ENCODE results near the gene RPL29.
"Not testable (repeated sequence)": the region's sequence is repeated elsewhere in the genome, so short reads cannot be mapped to it uniquely, and the experiment has no call there.

RPL29 gene

GRCh38 chr3:51995346-51996163 is at the start of gene RPL29:
Gene RPL29, minus strand, starts transcription at chr3:51995895. Its CDS starts 434 bp downstream, at chr3:51995461.
- TF ChIP-seq, protein P1, sequence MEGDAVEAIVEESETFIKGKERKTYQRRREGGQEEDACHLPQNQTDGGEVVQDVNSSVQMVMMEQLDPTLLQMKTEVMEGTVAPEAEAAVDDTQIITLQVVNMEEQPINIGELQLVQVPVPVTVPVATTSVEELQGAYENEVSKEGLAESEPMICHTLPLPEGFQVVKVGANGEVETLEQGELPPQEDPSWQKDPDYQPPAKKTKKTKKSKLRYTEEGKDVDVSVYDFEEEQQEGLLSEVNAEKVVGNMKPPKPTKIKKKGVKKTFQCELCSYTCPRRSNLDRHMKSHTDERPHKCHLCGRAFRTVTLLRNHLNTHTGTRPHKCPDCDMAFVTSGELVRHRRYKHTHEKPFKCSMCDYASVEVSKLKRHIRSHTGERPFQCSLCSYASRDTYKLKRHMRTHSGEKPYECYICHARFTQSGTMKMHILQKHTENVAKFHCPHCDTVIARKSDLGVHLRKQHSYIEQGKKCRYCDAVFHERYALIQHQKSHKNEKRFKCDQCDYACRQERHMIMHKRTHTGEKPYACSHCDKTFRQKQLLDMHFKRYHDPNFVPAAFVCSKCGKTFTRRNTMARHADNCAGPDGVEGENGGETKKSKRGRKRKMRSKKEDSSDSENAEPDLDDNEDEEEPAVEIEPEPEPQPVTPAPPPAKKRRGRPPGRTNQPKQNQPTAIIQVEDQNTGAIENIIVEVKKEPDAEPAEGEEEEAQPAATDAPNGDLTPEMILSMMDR (IDR thresholded peaks at IDR 0.05; ENCODE audit: extremely low read depth, insufficient read depth, missing control alignments), result no peak
- in situ Hi-C loops (cut with MboI; ENCODE audit: low pct_unique_long_range_greater_than_20kb, low sequenced_read_pairs, unreplicated experiment), result no loop called here
- peak; percentile 94 for DNase-seq (ENCODE audit: low spot score)

DNA sequence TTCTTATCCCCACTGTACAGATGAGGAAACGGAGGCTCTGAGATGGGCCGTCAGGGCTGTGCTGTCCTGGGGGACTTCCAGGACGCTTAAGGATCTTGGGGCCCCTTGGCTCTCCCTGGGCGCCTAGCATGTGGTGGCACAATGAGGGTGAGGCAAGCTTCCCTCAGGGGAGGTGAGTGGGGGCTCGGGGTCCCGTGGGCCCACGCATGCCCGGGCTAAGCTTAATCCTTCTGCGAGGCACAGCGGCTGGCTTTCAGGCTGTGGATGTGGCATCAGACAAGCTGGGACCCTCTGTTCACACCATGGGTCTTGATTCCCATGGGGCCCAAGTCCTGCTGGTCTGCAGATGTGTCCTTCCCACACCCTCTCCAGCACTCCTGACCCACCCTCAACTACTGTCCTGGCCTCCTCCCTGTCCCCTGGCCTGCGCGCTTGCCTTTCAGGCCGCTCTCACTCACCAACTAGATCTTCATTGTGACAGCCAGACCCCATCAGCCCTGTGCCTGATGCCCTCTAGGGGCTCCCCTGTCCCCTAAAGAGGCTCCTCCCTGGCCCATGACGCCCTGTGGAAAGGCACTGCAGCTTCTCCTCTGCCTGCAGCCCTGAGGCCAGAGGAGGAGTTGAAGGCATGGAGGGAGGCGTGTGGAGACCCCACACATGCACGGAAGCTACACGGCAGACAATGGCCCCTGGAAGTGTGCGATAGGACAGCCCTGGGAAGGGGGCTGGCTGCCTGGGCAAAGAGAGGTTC is 49.3 kb upstream of the RPL29 start:
- in situ Hi-C loops (cut with MboI; ENCODE audit: low pct_unique_long_range_greater_than_20kb, low sequenced_read_pairs, unreplicated experiment), result no loop called here
- TF ChIP-seq, protein P1 (IDR thresholded peaks at IDR 0.05; ENCODE audit: extremely low read depth, insufficient read depth, missing control alignments), result no peak
- no peak for DNase-seq (ENCODE audit: low spot score)

- TF ChIP-seq, protein P1 (IDR thresholded peaks at IDR 0.05; ENCODE audit: extremely low read depth, insufficient read depth, missing control alignments), result no peak
- DNase-seq (ENCODE audit: low spot score), result no peak
- in situ Hi-C loops (cut with MboI; ENCODE audit: low pct_unique_long_range_greater_than_20kb, low sequenced_read_pairs, unreplicated experiment), result no loop called here
Observed at GRCh38 chr3:52043750-52044149, 48.1 kb upstream of the RPL29 start.

DNA sequence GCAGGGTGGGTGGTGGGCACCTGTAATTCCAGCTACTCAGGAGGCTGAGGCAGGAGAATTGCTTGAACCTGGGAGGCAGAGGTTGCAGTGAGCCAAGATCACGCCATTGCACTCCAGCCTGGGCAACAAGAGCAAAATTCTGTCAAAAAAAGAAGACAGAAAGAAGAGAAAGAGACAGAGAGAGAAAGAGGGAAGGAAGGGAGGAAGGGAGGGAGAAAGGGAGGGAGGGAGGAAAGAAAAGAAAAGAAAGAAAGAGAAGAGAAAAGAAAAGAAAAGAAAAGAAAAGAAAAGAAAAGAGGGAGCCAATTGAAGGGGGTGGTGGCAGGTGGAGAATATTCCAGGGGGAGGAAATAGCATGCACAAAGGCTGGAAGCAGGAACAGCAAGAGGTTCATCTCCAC is 47.3 kb upstream of the RPL29 start:
- in situ Hi-C loops (cut with MboI; ENCODE audit: low pct_unique_long_range_greater_than_20kb, low sequenced_read_pairs, unreplicated experiment); DNase-seq (ENCODE audit: low spot score): not testable (repeated sequence)

GRCh38 chr3:52041118-52041731 is 45.5 kb upstream of the RPL29 start:
- TF ChIP-seq, protein P1 (IDR thresholded peaks at IDR 0.05; ENCODE audit: extremely low read depth, insufficient read depth, missing control alignments), result peak; percentile 6
- DNase-seq (ENCODE audit: low spot score), result no peak
- in situ Hi-C loops (cut with MboI; ENCODE audit: low pct_unique_long_range_greater_than_20kb, low sequenced_read_pairs, unreplicated experiment), result no loop called here

- TF ChIP-seq, protein P1 (IDR thresholded peaks at IDR 0.05; ENCODE audit: extremely low read depth, insufficient read depth, missing control alignments), result no peak
- DNase-seq (ENCODE audit: low spot score), result no peak
- in situ Hi-C loops (cut with MboI; ENCODE audit: low pct_unique_long_range_greater_than_20kb, low sequenced_read_pairs, unreplicated experiment), result no loop called here
Observed at GRCh38 chr3:52040600-52040999, 44.9 kb upstream of the RPL29 start.

Measured in GM13977 (cell line).